ENCODE data around the gene ROBO1.

The ROBO1 gene

GRCh38 chr3:79664455-79664854, 103.3 kb downstream of the ROBO1 start:
- DNase-seq, result no peak

- no peak for DNase-seq
Observed at GRCh38 chr3:79661896-79662295, 105.9 kb downstream of the ROBO1 start.

- no peak for DNase-seq
Observed at GRCh38 chr3:79657076-79657475, 110.7 kb downstream of the ROBO1 start.

GRCh38 chr3:79654019-79654418, 113.8 kb downstream of the ROBO1 start:
- no peak for DNase-seq

GRCh38 chr3:79653266-79653830, 114.5 kb downstream of the ROBO1 start:
- DNase-seq, result no peak

- no peak for DNase-seq
Observed at GRCh38 chr3:79651536-79652065, 116.2 kb downstream of the ROBO1 start.

GRCh38 chr3:79639855-79640254, 127.9 kb downstream of the ROBO1 start:
- DNase-seq, result no peak

GRCh38 chr3:79636372-79636771, 131.4 kb downstream of the ROBO1 start:
- no peak for DNase-seq

- no peak for DNase-seq
Observed at GRCh38 chr3:79632842-79633241, 135.0 kb downstream of the ROBO1 start.

GRCh38 chr3:79618883-79619282, 148.9 kb downstream of the ROBO1 start:
- DNase-seq, result no peak

- DNase-seq, result no peak
Observed at GRCh38 chr3:79606414-79606813, 161.4 kb downstream of the ROBO1 start.

- DNase-seq, result no peak
Observed at GRCh38 chr3:79604681-79605080, 163.1 kb downstream of the ROBO1 start.

GRCh38 chr3:79602385-79602784, 165.4 kb downstream of the ROBO1 start:
- no peak for DNase-seq

GRCh38 chr3:79598594-79598993, 169.2 kb downstream of the ROBO1 start:
- DNase-seq, result no peak

- no peak for DNase-seq
Observed at GRCh38 chr3:79597709-79598108, 170.1 kb downstream of the ROBO1 start.

GRCh38 chr3:79587150-79587549, 180.6 kb downstream of the ROBO1 start:
- peak in 1 of 2 experiments; percentile 16 for DNase-seq

- no peak for DNase-seq
Observed at GRCh38 chr3:79586232-79586631, 181.6 kb downstream of the ROBO1 start.

GRCh38 chr3:79572930-79573329, 194.9 kb downstream of the ROBO1 start:
- no peak for DNase-seq

GRCh38 chr3:79568938-79569337, 198.9 kb downstream of the ROBO1 start:
- DNase-seq, result no peak

- DNase-seq, result no peak
Observed at GRCh38 chr3:79564192-79564591, 203.6 kb downstream of the ROBO1 start.

- no peak for DNase-seq
Observed at GRCh38 chr3:79560698-79561097, 207.1 kb downstream of the ROBO1 start.

GRCh38 chr3:79558943-79559342, 208.9 kb downstream of the ROBO1 start:
- no peak for DNase-seq

GRCh38 chr3:79555655-79556054, 212.1 kb downstream of the ROBO1 start:
- no peak for DNase-seq

- no peak for DNase-seq
Observed at GRCh38 chr3:79551997-79552396, 215.8 kb downstream of the ROBO1 start.

- DNase-seq, result no peak
Observed at GRCh38 chr3:79551321-79551892, 216.4 kb downstream of the ROBO1 start.
